GM12875 (cell line): ENCODE results near the gene CCS.

Source experiments
- H3K4me3 ChIP-seq: one replicate; pipeline ENCODE4 v1.5.1; 2011; ENCODE audit warnings: low read depth, low read length, control low read depth
- CTCF ChIP-seq: IDR thresholded peaks from 2 replicates; pipeline ENCODE4 v1.5.1; 2011; ENCODE audit warnings: low read depth, mild to moderate bottlenecking, control low read depth, inconsistent platforms, low read length, moderate library complexity, borderline replicate concordance; ENCODE audit not compliant: insufficient read depth

The CCS gene, protein sequence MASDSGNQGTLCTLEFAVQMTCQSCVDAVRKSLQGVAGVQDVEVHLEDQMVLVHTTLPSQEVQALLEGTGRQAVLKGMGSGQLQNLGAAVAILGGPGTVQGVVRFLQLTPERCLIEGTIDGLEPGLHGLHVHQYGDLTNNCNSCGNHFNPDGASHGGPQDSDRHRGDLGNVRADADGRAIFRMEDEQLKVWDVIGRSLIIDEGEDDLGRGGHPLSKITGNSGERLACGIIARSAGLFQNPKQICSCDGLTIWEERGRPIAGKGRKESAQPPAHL

GRCh38 chr11:66592457-66593302 is at the start of gene CCS, which contains the start of gene CCDC87:
CCS (plus strand) TSS chr11:66593185; CDS start chr11:66593262, 77 bp downstream.
CCDC87 (minus strand) TSS chr11:66593063; CDS start chr11:66593015, 48 bp downstream.
- H3K4me3 ChIP-seq: peak within 1 kb of the TSS; percentile 83
- peak; percentile 64 for TF ChIP-seq CTCF

- no peak overlapping the region for H3K4me3 ChIP-seq
- peak; percentile 74 for TF ChIP-seq CTCF
These were observed 49.5 kb upstream of the CCS start for GRCh38 chr11:66543263-66544107.

- peak overlapping the region; percentile 94 for H3K4me3 ChIP-seq
These were observed 48.0 kb upstream of the CCS start for GRCh38 chr11:66544952-66545351.

- TF ChIP-seq CTCF: no peak
These were observed 47.2 kb upstream of the CCS start, which contains the start of gene ZDHHC24 for GRCh38 chr11:66545701-66546367. ZDHHC24 (minus strand) TSS chr11:66546048; CDS start chr11:66546003, 45 bp downstream.

GRCh38 chr11:66546368-66546965 is 46.5 kb upstream of the CCS start, which contains the start of gene ACTN3:
ACTN3 (plus strand) TSS chr11:66546903; CDS start chr11:66546938, 35 bp downstream.
- no peak for TF ChIP-seq CTCF
- peak within 1 kb of the TSS; percentile 94 for H3K4me3 ChIP-seq

More at GRCh38 chr11:66545701-66546367, 47.2 kb upstream of the CCS start, which contains the start of gene ZDHHC24:
- peak within 1 kb of the TSS; percentile 94 for H3K4me3 ChIP-seq

- no peak for TF ChIP-seq CTCF
- H3K4me3 ChIP-seq: no peak overlapping the region
These were observed 45.9 kb upstream of the CCS start for GRCh38 chr11:66546966-66547661.
